IMR-90 (cell line): ENCODE data around the gene RCAN2. TPM values are rescaled to one million over a fixed set of nuclear protein-coding genes. Genes with fewer than 3 reads are reported as not detected.

ENCODE experiments used
- ATAC-seq: fragments of 200-7000 bp; cut with Tn5 transposase; 2 replicates; pipeline ENCODE4 v1.9.1; 2020; ENCODE audit warnings: low read depth, mild to moderate bottlenecking, moderate library complexity
- BruUV-seq: library from RNA; stranded (reverse); fragments of 400-500 nt; replicated peaks from 2 replicates; lab custom pipeline; 2021; lab: Mats Ljungman, UMichigan
- CTCF ChIA-PET: fragments of 300-600 bp; formaldehyde crosslinking; extraction: SDS; loops from one replicate; lab custom pipeline; 2021; ENCODE audit warnings: antibody characterized with exemption; lab: Yijun Ruan, JAX
- POLR2A ChIA-PET: fragments of 300-600 bp; sonication (Branson Sonifier 250); formaldehyde crosslinking; loops from one replicate; lab custom pipeline; 2022; ENCODE audit warnings: antibody characterized with exemption; ENCODE audit not compliant: unreplicated experiment; lab: Charles Lee
- DNase-seq: peaks from one replicate; pipeline ENCODE4 v3.0.0; 2013
- H2AFZ ChIP-seq: replicated peaks from 2 replicates; pipeline ENCODE3; 2013; ENCODE audit warnings: low read length, mild to moderate bottlenecking; ENCODE audit not compliant: poor library complexity
- H2AK5ac ChIP-seq: 2 replicates; pipeline ENCODE4 v1.6.1; 2013; ENCODE audit warnings: low read depth, low read length, inconsistent platforms
- H2AK9ac ChIP-seq: replicated peaks from 2 replicates; pipeline ENCODE3; 2013; ENCODE audit warnings: mild to moderate bottlenecking, low read depth, low read length, moderate library complexity; ENCODE audit not compliant: poor library complexity
- H2BK120ac ChIP-seq: 2 replicates; pipeline ENCODE4 v1.6.1; 2013; ENCODE audit warnings: low read depth, low read length, inconsistent platforms
- H2BK15ac ChIP-seq: 3 replicates; pipeline ENCODE4 v1.6.1; 2013; ENCODE audit warnings: low read depth, low read length, inconsistent platforms
- H2BK20ac ChIP-seq: 2 replicates; pipeline ENCODE4 v1.6.1; 2013; ENCODE audit warnings: low read depth, mild to moderate bottlenecking, inconsistent platforms, low read length, moderate library complexity
- H2BK5ac ChIP-seq: 2 replicates; pipeline ENCODE4 v1.6.1; 2013; ENCODE audit warnings: mild to moderate bottlenecking, low read depth, low read length, inconsistent platforms; ENCODE audit not compliant: poor library complexity, severe bottlenecking
- H3K14ac ChIP-seq: replicated peaks from 2 replicates; pipeline ENCODE4 v1.6.1; 2013; ENCODE audit warnings: low read depth, low read length, inconsistent platforms
- H3K18ac ChIP-seq: 2 replicates; pipeline ENCODE4 v1.6.1; 2013; ENCODE audit warnings: low read depth, low read length, control low read depth
- H3K23ac ChIP-seq: 2 replicates; pipeline ENCODE4 v1.6.1; 2013; ENCODE audit warnings: low read depth, low read length, inconsistent platforms
- H3K27ac ChIP-seq: 2 replicates; pipeline ENCODE4 v1.5.1; 2013; ENCODE audit warnings: mild to moderate bottlenecking, control low read depth, low read length; ENCODE audit not compliant: insufficient read depth
- H3K27me3 ChIP-seq: 2 replicates; pipeline ENCODE4 v1.6.1; 2013; ENCODE audit warnings: low read length; ENCODE audit not compliant: control insufficient read depth, insufficient read depth
- H3K36me3 ChIP-seq: 2 replicates; pipeline ENCODE4 v1.6.1; 2013; ENCODE audit warnings: low read length, mixed read lengths; ENCODE audit not compliant: control insufficient read depth, insufficient read depth
- H3K4ac ChIP-seq: 2 replicates; pipeline ENCODE4 v1.6.1; 2013; ENCODE audit warnings: low read depth, low read length, inconsistent platforms
- H3K4me1 ChIP-seq: 2 replicates; pipeline ENCODE4 v1.6.1; 2013; ENCODE audit warnings: low read length, mixed read lengths; ENCODE audit not compliant: control insufficient read depth, insufficient read depth
- H3K4me2 ChIP-seq: 2 replicates; pipeline ENCODE4 v1.6.1; 2013; ENCODE audit warnings: low read depth, mild to moderate bottlenecking, control low read depth, low read length, moderate library complexity
- H3K4me3 ChIP-seq: 2 replicates; pipeline ENCODE4 v1.5.1; 2013; ENCODE audit warnings: low read depth, mild to moderate bottlenecking, control low read depth, low read length, moderate library complexity; ENCODE audit not compliant: insufficient read depth
- H3K56ac ChIP-seq: 2 replicates; pipeline ENCODE4 v1.6.1; 2013; ENCODE audit warnings: low read length, inconsistent platforms; ENCODE audit not compliant: insufficient read depth; ENCODE audit errors: extremely low read depth
- H3K79me1 ChIP-seq, 2 experiments: 2 replicates each; pipeline ENCODE4 v1.6.1; 2013; ENCODE audit warnings: low read length in 2 of 2, inconsistent platforms in 1 of 2, low read depth in 1 of 2
- H3K9ac ChIP-seq: 2 replicates; pipeline ENCODE4 v1.6.1; 2013; ENCODE audit warnings: low read depth, low read length, control low read depth
- H3K9me1 ChIP-seq: 2 replicates; pipeline ENCODE4 v1.6.1; 2013; ENCODE audit warnings: low read length, inconsistent platforms; ENCODE audit not compliant: insufficient read depth
- H3K9me3 ChIP-seq: 2 replicates; pipeline ENCODE4 v1.6.1; 2013; ENCODE audit warnings: low read length; ENCODE audit not compliant: control insufficient read depth, insufficient read depth
- H4K20me1 ChIP-seq: 2 replicates; pipeline ENCODE4 v1.6.1; 2013; ENCODE audit warnings: low read length, inconsistent platforms; ENCODE audit not compliant: insufficient read depth
- H4K5ac ChIP-seq: 2 replicates; pipeline ENCODE4 v1.6.1; 2013; ENCODE audit warnings: mild to moderate bottlenecking, low read depth, low read length, control low read depth
- H4K8ac ChIP-seq, 2 experiments: 2 replicates each; pipeline ENCODE4 v1.6.1; 2013; ENCODE audit warnings: low read depth in 2 of 2, low read length in 2 of 2, control low read depth in 1 of 2, inconsistent platforms in 1 of 2
- H4K91ac ChIP-seq: 2 replicates; pipeline ENCODE4 v1.6.1; 2013; ENCODE audit warnings: low read depth, low read length, inconsistent platforms; ENCODE audit not compliant: insufficient read depth
- POLR2A ChIP-seq: IDR thresholded peaks from 2 replicates; pipeline ENCODE4 v1.6.1; 2012; ENCODE audit warnings: mild to moderate bottlenecking, low read depth, low read length
- WGBS, 2 experiments: methylation state at CpG; one replicate each; pipeline versions ENCODE4 v1.1.5 to v1.1.7; 2013; ENCODE audit warnings: missing lambda C conversion rate in 2 of 2; ENCODE audit not compliant: insufficient read length in 1 of 2; ENCODE audit errors: extremely low coverage in 2 of 2; 5-methylcytosine and 5-hydroxymethylcytosine counted together
- dilution Hi-C: fragments of 300-500 bp; cut with HindIII; formaldehyde crosslinking; loops from one replicate; pipeline ENCODE4 v1.14.3; 2018; ENCODE audit warnings: low sequenced_read_pairs; ENCODE audit not compliant: unreplicated experiment
- in situ Hi-C: fragments of 300-500 bp; cut with MboI; formaldehyde crosslinking; loops from 3 replicates; pipeline ENCODE4 v1.14.3; 2019; ENCODE audit warnings: low sequenced_read_pairs, inconsistent platforms, mixed read lengths
- intact Hi-C: fragments of 100-400 bp; cut with micrococcal nuclease; formaldehyde crosslinking; loops from 2 replicates; pipeline ENCODE4 v1.10.0; 2022
- polyA plus RNA-seq, 3 experiments: library from polyadenylated mRNA; depleted of rRNA; stranded (reverse); fragments of >200 nt; gene quantifications; 2 replicates each; pipeline ENCODE4 v1.2.3, GENCODE V29; 2012; ENCODE audit warnings: low replicate concordance in 1 of 3
- total RNA-seq: library from RNA; depleted of rRNA; stranded (reverse); fragments of >200 nt; gene quantifications from 2 replicates; pipeline ENCODE4 v1.2.3, GENCODE V29; 2012

Gene RCAN2
- total and polyA plus RNA-seq, 2 of the 4 experiments (the other 2 are of a cell fraction), result 1.3 to 1.8 TPM

GRCh38 chr6:46395530-46395929 lies 95.7 kb downstream of the RCAN2 start:
- no peak overlapping the region for H2BK5ac ChIP-seq
- no TSS peak for BruUV-seq
- ChIA-PET CTCF (interaction anchor here (0.5 to 1.3 kb wide), 3 partner anchors 11 to 26 kb away, joined by 3 read pairs; no protein-coding TSS in a partner anchor), POLR2A (no interaction called here)
- H3K36me3 ChIP-seq, result no peaks in the 10 kb centered on the region
- H2BK15ac ChIP-seq, result no peak overlapping the region
- H3K23ac ChIP-seq, result no peak overlapping the region
- H3K4me1 ChIP-seq, result no peaks in the 10 kb centered on the region
- H2AK9ac ChIP-seq, result no peak overlapping the region
- H3K27ac ChIP-seq, result no peak overlapping the region
- no peaks in the 10 kb centered on the region for H3K79me1 ChIP-seq
- H3K4me3 ChIP-seq, result no peak overlapping the region
- H3K27me3 ChIP-seq, result no peaks in the 10 kb centered on the region
- no peak for DNase-seq
- no peak overlapping the region for H4K91ac ChIP-seq
- no peak overlapping the region for H3K9ac ChIP-seq
- intact Hi-C loops, result no loop called here
- H3K56ac ChIP-seq, result no peak overlapping the region
- H3K9me3 ChIP-seq, result no peaks in the 10 kb centered on the region
- no peak overlapping the region for H4K8ac ChIP-seq
- no peak overlapping the region for H3K14ac ChIP-seq
- H4K20me1 ChIP-seq, result no peaks in the 10 kb centered on the region
- no peaks in the 10 kb centered on the region for H3K9me1 ChIP-seq
- H2AFZ ChIP-seq, result no peak overlapping the region
- in situ Hi-C loops, result no loop called here
- H3K4ac ChIP-seq, result no peak overlapping the region
- WGBS, 2 experiments, result no CpG with 5 or more reads among the region's 4 CpGs
- H2BK20ac ChIP-seq, result no peak overlapping the region
- no peak overlapping the region for H3K4me2 ChIP-seq
- H2BK120ac ChIP-seq, result no peak overlapping the region
- dilution Hi-C loops, result no loop called here
- H2AK5ac ChIP-seq, result no peak overlapping the region
- no peak overlapping the region for H4K5ac ChIP-seq
- no peak overlapping the region for H3K18ac ChIP-seq
- no peak for ATAC-seq
- TF ChIP-seq POLR2A, result no peak
